Activated CD4-positive, CD25-positive, alpha-beta regulatory T cell treated with anti-CD3 and anti-CD28 coated beads, Interleukin-2, amount 50 U/mL, for 16 hours (primary cell): ENCODE measurements around the gene LCE4A.

Source experiments
- DNase-seq: peaks from one replicate; pipeline ENCODE4 v3.0.0-alpha.2; 2020; ENCODE audit warnings: low read depth, low spot score

The LCE4A gene

DNA sequence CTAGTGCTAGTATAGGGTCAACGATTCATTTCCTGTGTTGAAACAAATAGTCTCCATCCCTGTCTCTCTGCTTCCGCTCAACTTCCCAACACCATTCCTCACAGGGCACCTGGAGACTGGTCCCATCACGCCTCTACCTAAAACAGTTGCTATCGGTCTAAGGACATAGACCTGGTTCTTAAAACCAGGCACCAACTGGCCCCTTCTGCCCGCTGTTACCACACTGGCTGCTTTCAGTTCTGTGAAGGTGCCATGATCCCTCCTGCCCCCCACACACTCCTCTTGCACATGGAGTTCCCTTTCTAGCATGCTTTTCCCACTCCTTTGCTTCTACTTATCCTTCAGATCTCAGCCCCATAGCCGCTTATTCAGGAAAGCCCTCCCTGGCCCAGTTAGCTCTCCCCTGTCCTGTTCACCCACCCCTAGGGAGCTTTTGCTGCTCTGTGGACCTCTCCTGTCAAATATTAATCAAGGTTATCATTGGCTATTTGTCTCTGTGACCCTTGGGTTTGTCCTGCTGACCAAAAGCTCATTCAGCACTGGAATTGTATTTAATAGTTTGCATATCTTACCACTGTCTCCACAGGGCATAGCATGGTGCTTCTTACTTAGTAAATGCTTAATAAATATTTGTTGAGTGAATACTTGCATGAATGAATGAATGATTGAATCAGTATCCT is 37.9 kb downstream of the LCE4A start:
- DNase-seq: no peak

DNA sequence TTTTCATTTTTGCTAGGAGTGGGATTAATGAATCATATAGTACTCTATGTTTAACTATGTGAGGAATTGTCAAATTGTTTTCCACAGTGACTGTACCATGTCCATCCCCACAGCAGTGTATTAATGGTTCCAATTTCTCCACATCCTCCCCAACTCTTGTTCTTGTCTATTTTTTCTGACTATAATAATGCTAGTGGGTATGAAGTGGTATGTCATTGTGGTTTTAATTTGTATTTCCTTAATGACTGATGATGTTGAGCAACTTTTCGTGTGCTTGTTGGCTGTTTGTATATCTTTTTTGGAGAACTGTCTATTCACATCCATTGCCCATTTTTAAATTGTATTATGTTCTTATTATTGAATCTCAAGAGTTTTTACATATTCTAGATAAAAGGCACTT is 39.9 kb downstream of the LCE4A start:
- no peak for DNase-seq

DNA sequence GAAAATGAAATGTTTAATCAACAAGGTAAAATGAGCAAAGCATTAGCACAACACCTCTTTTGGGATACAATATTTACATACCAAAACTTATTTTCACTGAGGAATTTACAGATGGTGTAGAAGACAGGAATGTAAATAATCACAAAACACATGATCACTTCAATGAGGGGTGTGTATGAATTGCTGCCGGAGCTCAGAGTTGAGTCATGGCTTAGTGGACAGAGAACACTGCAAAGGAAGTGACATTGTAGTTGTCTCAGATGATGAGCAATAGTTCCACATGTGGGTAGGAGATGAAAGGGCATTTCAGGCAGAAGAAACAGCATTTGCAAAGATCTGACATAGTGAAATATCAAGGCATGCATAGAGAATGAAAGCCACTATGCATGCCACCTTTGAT is 44.3 kb downstream of the LCE4A start:
- DNase-seq: no peak

DNA sequence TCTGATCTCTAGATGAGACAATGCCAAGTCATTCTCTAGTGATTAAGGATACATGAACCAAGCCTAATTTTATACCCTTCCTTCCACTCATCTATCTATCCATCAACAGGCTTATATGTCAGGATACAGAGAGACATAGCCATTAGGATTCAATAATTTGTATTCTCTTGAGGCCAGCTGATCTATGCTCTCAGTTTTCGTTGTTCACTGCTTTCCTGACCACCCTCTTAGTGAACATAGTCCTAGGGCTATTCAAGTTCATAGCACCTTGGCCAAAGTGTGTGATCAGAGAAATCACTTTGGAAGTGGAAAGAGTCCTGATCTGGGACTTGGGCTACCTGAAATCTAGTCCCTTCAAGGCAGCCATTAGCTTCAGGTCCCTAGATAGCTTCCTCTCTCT is 45.6 kb downstream of the LCE4A start:
- DNase-seq: no peak

DNA sequence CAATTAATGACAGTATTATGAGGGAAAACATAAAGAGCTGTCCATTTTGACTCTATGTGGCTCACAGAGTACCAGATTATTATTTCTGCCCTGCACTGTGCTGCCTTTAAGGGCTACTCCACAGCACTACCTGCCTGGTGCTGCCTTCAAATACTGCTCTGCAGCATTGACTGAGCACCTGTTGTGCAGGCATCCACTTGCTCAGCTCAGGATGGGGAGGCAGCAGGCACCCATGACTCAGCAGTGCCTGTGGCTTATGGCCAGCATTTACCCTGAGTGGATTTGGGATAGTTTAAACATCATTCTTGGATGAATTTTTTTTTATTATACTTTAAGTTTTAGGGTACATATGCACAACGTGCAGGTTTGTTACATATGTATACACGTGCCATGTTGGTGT is 48.9 kb downstream of the LCE4A start:
- DNase-seq: no peak

DNA sequence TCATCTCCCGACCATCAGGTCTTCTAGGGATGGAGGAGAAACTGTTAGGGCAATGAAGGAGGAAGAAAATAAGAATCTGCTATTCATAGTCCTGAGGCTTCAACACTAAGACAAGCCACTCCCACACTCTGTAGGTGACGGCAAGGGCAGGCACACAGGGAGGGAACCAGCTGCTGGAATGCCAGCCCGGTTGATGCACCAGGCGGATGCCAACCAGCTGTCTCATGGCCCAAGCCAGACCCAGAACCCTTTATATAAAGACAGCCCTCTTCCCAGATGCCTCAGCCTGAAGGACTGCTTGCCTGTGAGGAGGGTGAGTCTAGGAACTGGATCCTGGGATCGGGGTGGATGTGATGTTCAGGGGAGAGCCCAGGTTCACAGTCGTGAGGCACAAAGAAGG is 49.8 kb downstream of the LCE4A start, which contains the start of gene KPRP:
Gene KPRP, plus strand, starts transcription at position 279 of the 400 bp plus-strand sequence. CDS start 1,564 bp downstream, outside the sequence.
- DNase-seq: no peak

DNA sequence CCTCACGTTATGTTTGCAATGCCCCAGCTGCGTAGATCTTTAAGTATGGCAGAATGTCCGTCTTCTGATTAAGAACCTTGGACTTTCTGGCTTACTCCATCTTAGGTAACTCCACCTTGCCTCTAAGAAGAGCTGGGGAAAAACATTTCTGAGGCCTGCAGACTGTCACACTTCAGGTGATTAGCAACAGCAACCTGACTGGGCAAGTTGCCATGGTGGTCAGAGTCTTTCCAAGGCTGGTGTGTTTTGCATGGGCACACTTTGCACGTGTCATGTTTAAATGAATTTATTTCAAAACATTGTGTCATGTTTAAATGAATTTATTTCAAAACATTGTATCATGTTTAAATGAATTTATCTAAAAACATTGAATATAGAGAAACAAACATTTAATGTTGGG is 50.7 kb downstream of the LCE4A start:
- no peak for DNase-seq
